Endodermal cell (in vitro differentiated cells): ENCODE measurements around the gene CD300E. TPM values are rescaled to one million over a fixed set of nuclear protein-coding genes. Genes with fewer than 3 reads are reported as not detected.

Source experiments
- DNase-seq: peaks from one replicate; pipeline ENCODE4 v3.0.0-alpha.2; 2017
- H3K27ac ChIP-seq: 2 replicates; pipeline ENCODE4 v1.5.1; 2013; ENCODE audit warnings: mild to moderate bottlenecking, low read depth, low read length, moderate library complexity
- H3K27me3 ChIP-seq: 2 replicates; pipeline ENCODE4 v1.6.1; 2013; ENCODE audit warnings: mild to moderate bottlenecking, low read length, moderate library complexity; ENCODE audit not compliant: insufficient read depth, control insufficient read depth, poor library complexity, severe bottlenecking
- H3K36me3 ChIP-seq: 2 replicates; pipeline ENCODE4 v1.7.0; 2013; ENCODE audit warnings: mild to moderate bottlenecking, low read length, moderate library complexity; ENCODE audit not compliant: control insufficient read depth, insufficient read depth
- H3K4me1 ChIP-seq: one replicate; pipeline ENCODE4 v1.7.0; 2013; ENCODE audit warnings: low read length; ENCODE audit not compliant: control insufficient read depth, insufficient read depth
- H3K4me3 ChIP-seq: 2 replicates; pipeline ENCODE4 v1.5.1; 2013; ENCODE audit warnings: mild to moderate bottlenecking, low read length, moderate library complexity
- H3K9ac ChIP-seq: 2 replicates; pipeline ENCODE4 v1.6.1; 2013; ENCODE audit warnings: mild to moderate bottlenecking, low read length, moderate library complexity; ENCODE audit not compliant: poor library complexity, severe bottlenecking; ENCODE audit errors: extremely low read depth
- H3K9me3 ChIP-seq: 2 replicates; pipeline ENCODE4 v1.6.1; 2013; ENCODE audit warnings: mild to moderate bottlenecking, low read length, moderate library complexity; ENCODE audit not compliant: control insufficient read depth
- H3K27ac Mint-ChIP-seq: 2 replicates; pipeline ENCODE4 v1.8.0; 2020; ENCODE audit warnings: mixed read lengths
- H3K27me3 Mint-ChIP-seq: 2 replicates; pipeline ENCODE4 v1.8.0; 2021; ENCODE audit warnings: mild to moderate bottlenecking, mixed read lengths; ENCODE audit not compliant: insufficient read depth
- H3K36me3 Mint-ChIP-seq: 2 replicates; pipeline ENCODE4 v1.8.0; 2020; ENCODE audit warnings: low read depth, mixed read lengths
- H3K4me1 Mint-ChIP-seq: 2 replicates; pipeline ENCODE4 v1.8.0; 2020; ENCODE audit warnings: mixed read lengths
- H3K4me3 Mint-ChIP-seq: 2 replicates; pipeline ENCODE4 v1.8.0; 2020; ENCODE audit warnings: mild to moderate bottlenecking, moderate library complexity, mixed read lengths
- H3K9me3 Mint-ChIP-seq: 2 replicates; pipeline ENCODE4 v1.8.0; 2020; ENCODE audit warnings: mild to moderate bottlenecking, mixed read lengths
- CTCF ChIP-seq: fragments of 200-600 bp; sonication (generic); conservative IDR thresholded peaks from 2 replicates; pipeline ENCODE4 v1.5.0; 2021; ENCODE audit warnings: antibody characterized with exemption, mild to moderate bottlenecking
- WGBS, 2 experiments: methylation state at CpG; one replicate each; pipeline versions ENCODE4 v1.1.5 to v1.1.7; 2013; ENCODE audit warnings: missing lambda C conversion rate in 2 of 2, mixed read lengths in 1 of 2; ENCODE audit not compliant: insufficient coverage in 1 of 2, insufficient read length in 1 of 2; 5-methylcytosine and 5-hydroxymethylcytosine counted together
- total RNA-seq, 2 donors: library from RNA; stranded (reverse); fragmentation: NEBNext Ultra II Directional in 1 of 2; extraction: Animal tissue kit (Norgen Biotek cat#: 25700) in 1 of 2; gene quantifications; 2 replicates in 1 of 2; 3 replicates in 1 of 2; pipeline ENCODE4 v1.2.1, GENCODE V29; 2021

CD300E gene
- total RNA-seq, 2 donors from 2014 or later: 0.75 to 1.5 TPM

GRCh38 chr17:74563358-74563757 is 60.2 kb downstream of the CD300E start:
- Histone ChIP-seq H3K9ac (no peak overlapping the region), H3K27me3 (peaks cover 21% of the 10 kb centered on the region), H3K36me3 (no peaks in the 10 kb centered on the region), H3K4me1 (no peaks in the 10 kb centered on the region), H3K9me3 (peaks cover 7% of the 10 kb centered on the region), H3K4me3 (no peak overlapping the region), H3K27ac (no peak overlapping the region)
- no peak for TF ChIP-seq CTCF
- peaks cover 20% of the 10 kb centered on the region for H3K27me3 Mint-ChIP-seq
- H3K9me3 Mint-ChIP-seq: peaks cover 10% of the 10 kb centered on the region
- H3K27ac Mint-ChIP-seq: no peak overlapping the region
- H3K36me3 Mint-ChIP-seq: no peaks in the 10 kb centered on the region
- H3K4me3 Mint-ChIP-seq: no peak overlapping the region
- DNase-seq: no peak
- 89 to 100% methylated on average over 1 of the region's 1 CpG for WGBS, 2 experiments
- H3K4me1 Mint-ChIP-seq: peaks cover 1% of the 10 kb centered on the region

GRCh38 chr17:74561586-74561985 is 62.0 kb downstream of the CD300E start:
- Histone ChIP-seq H3K4me3 (no peak overlapping the region), H3K4me1 (no peaks in the 10 kb centered on the region), H3K36me3 (no peaks in the 10 kb centered on the region), H3K9ac (no peak overlapping the region), H3K27me3 (peaks cover 7% of the 10 kb centered on the region), H3K27ac (no peak overlapping the region), H3K9me3 (peaks cover 13% of the 10 kb centered on the region)
- H3K36me3 Mint-ChIP-seq: no peaks in the 10 kb centered on the region
- H3K4me1 Mint-ChIP-seq: peaks cover 1% of the 10 kb centered on the region
- 88 to 92% methylated on average over 3 of the region's 3 CpGs for WGBS, 2 experiments
- DNase-seq: no peak
- H3K4me3 Mint-ChIP-seq: no peak overlapping the region
- H3K27me3 Mint-ChIP-seq: peaks cover 11% of the 10 kb centered on the region
- no peak overlapping the region for H3K27ac Mint-ChIP-seq
- H3K9me3 Mint-ChIP-seq: peaks cover 25% of the 10 kb centered on the region
- no peak for TF ChIP-seq CTCF

Other genes with a start within 250 kb of the CD300E start
- 10 to 100 TPM; 57.0 to 73.4 TPM for gene GPRC5C, start 191.7 kb downstream of the CD300E start, total RNA-seq
- not detected for gene CD300A, start 157.1 kb downstream of the CD300E start, total RNA-seq
- not detected for gene CD300LB, start 92.3 kb downstream of the CD300E start, total RNA-seq
- not detected for gene CD300C, start 77.6 kb downstream of the CD300E start, total RNA-seq
- gene CD300H, start 56.2 kb downstream of the CD300E start, total RNA-seq: not detected
- gene CD300LD, start 31.5 kb downstream of the CD300E start, total RNA-seq: not detected
- not detected for gene CD300LF, start 89.2 kb upstream of the CD300E start, total RNA-seq
- 1 to 10 TPM; 6.8 to 8.4 TPM for gene RAB37, start 113.5 kb upstream of the CD300E start, total RNA-seq
- gene NHERF1, start 124.9 kb upstream of the CD300E start, total RNA-seq: 100 to 1,000 TPM; 116 to 138 TPM
- gene NAT9, start 152.6 kb upstream of the CD300E start, total RNA-seq: 10 to 100 TPM; 58.3 to 77.3 TPM
- under 1 TPM; 0.24 to 0.31 TPM for gene GRIN2C, start 236.1 kb upstream of the CD300E start, total RNA-seq
- 10 to 100 TPM; 17.3 to 19.4 TPM for gene FDXR, start 249.3 kb upstream of the CD300E start, total RNA-seq